IgD-negative memory B cell (primary cell): ENCODE results near the gene NUP43. TPM values are rescaled to one million over a fixed set of nuclear protein-coding genes. Genes with fewer than 3 reads are reported as not detected.

Source experiments
- H3K27ac Mint-ChIP-seq, 3 donors: one replicate each; pipeline ENCODE4 v1.8.0; 2020 to 2022; ENCODE audit warnings: mild to moderate bottlenecking in 3 of 3, mixed read lengths in 3 of 3, moderate library complexity in 1 of 3
- H3K27me3 Mint-ChIP-seq: one replicate; pipeline ENCODE4 v1.8.0; 2021; ENCODE audit warnings: mixed read lengths
- H3K36me3 Mint-ChIP-seq: one replicate; pipeline ENCODE4 v1.8.0; 2020; ENCODE audit warnings: mild to moderate bottlenecking, mixed read lengths
- H3K4me1 Mint-ChIP-seq, 3 donors: one replicate each; pipeline ENCODE4 v1.8.0; 2020 to 2022; ENCODE audit warnings: mixed read lengths in 3 of 3, mild to moderate bottlenecking in 1 of 3
- H3K4me3 Mint-ChIP-seq, 4 donors: one replicate each; pipeline ENCODE4 v1.8.0; 2020 to 2022; ENCODE audit warnings: mild to moderate bottlenecking in 4 of 4, mixed read lengths in 4 of 4, moderate library complexity in 3 of 4
- H3K9me3 Mint-ChIP-seq, 3 donors: one replicate each; pipeline ENCODE4 v1.8.0; 2020 to 2021; ENCODE audit warnings: mixed read lengths in 3 of 3, mild to moderate bottlenecking in 1 of 3
- polyA plus RNA-seq: library from polyadenylated mRNA; unstranded; fragments of 300-500 nt; fragmentation: Illumina TruSeq; gene quantifications from one replicate; pipeline ENCODE4 v1.2.3, GENCODE V29; 2021

NUP43 gene
- 5.0 TPM for polyA plus RNA-seq

GRCh38 chr6:149746147-149746946, at the start of gene NUP43:
Gene NUP43, minus strand, starts transcription at chr6:149746529. Its CDS starts 34 bp downstream, at chr6:149746495.
- Mint-ChIP-seq H3K36me3 (no peaks in the 10 kb centered on the region), H3K27me3 (no peaks in the 10 kb centered on the region), H3K27ac (peak within 1 kb of the TSS; percentile 87 to 96 (median 91)), H3K4me1 (peaks cover 20 to 24% (median 22%) of the 10 kb centered on the region in 3 donors), H3K9me3 (no peaks in the 10 kb centered on the region), H3K4me3 (peak within 1 kb of the TSS; percentile 94 to 98 (median 96))

- no peaks in the 10 kb centered on the region for H3K4me1 Mint-ChIP-seq
- H3K36me3 Mint-ChIP-seq, result peaks cover 1% of the 10 kb centered on the region
- H3K27ac Mint-ChIP-seq, result no peak overlapping the region
- H3K4me3 Mint-ChIP-seq, result no peak overlapping the region
- H3K27me3 Mint-ChIP-seq, result no peaks in the 10 kb centered on the region
- no peaks in the 10 kb centered on the region for H3K9me3 Mint-ChIP-seq
These were observed 37.2 kb upstream of the NUP43 start for GRCh38 chr6:149783551-149783950.

GRCh38 chr6:149782337-149782736, 36.0 kb upstream of the NUP43 start:
- H3K4me1 Mint-ChIP-seq, result no peaks in the 10 kb centered on the region
- no peaks in the 10 kb centered on the region for H3K27me3 Mint-ChIP-seq
- no peak overlapping the region for H3K4me3 Mint-ChIP-seq
- H3K9me3 Mint-ChIP-seq, result no peaks in the 10 kb centered on the region
- peaks cover 1% of the 10 kb centered on the region for H3K36me3 Mint-ChIP-seq
- no peak overlapping the region for H3K27ac Mint-ChIP-seq

GRCh38 chr6:149781715-149782114, 35.4 kb upstream of the NUP43 start:
- no peak overlapping the region for H3K27ac Mint-ChIP-seq
- H3K36me3 Mint-ChIP-seq, result peaks cover 1% of the 10 kb centered on the region
- no peaks in the 10 kb centered on the region for H3K27me3 Mint-ChIP-seq
- no peaks in the 10 kb centered on the region for H3K9me3 Mint-ChIP-seq
- H3K4me3 Mint-ChIP-seq, result no peak overlapping the region
- no peaks in the 10 kb centered on the region for H3K4me1 Mint-ChIP-seq

GRCh38 chr6:149779644-149779963, 33.3 kb upstream of the NUP43 start:
- peaks cover 1% of the 10 kb centered on the region for H3K36me3 Mint-ChIP-seq
- no peak overlapping the region for H3K4me3 Mint-ChIP-seq
- H3K9me3 Mint-ChIP-seq, result no peaks in the 10 kb centered on the region
- no peak overlapping the region for H3K27ac Mint-ChIP-seq
- no peaks in the 10 kb centered on the region for H3K27me3 Mint-ChIP-seq
- no peaks in the 10 kb centered on the region for H3K4me1 Mint-ChIP-seq

- H3K36me3 Mint-ChIP-seq, result peaks cover 1% of the 10 kb centered on the region
- no peaks in the 10 kb centered on the region for H3K9me3 Mint-ChIP-seq
- H3K4me3 Mint-ChIP-seq, result no peak overlapping the region
- no peaks in the 10 kb centered on the region for H3K27me3 Mint-ChIP-seq
- no peaks in the 10 kb centered on the region for H3K4me1 Mint-ChIP-seq
- H3K27ac Mint-ChIP-seq, result no peak overlapping the region
These were observed 31.3 kb upstream of the NUP43 start for GRCh38 chr6:149777624-149778023.

- no peak overlapping the region for H3K4me3 Mint-ChIP-seq
- peaks cover 10% of the 10 kb centered on the region for H3K36me3 Mint-ChIP-seq
- peaks cover 0 to 7% (median 6%) of the 10 kb centered on the region in 3 donors for H3K4me1 Mint-ChIP-seq
- H3K9me3 Mint-ChIP-seq, result no peaks in the 10 kb centered on the region
- H3K27ac Mint-ChIP-seq, result no peak overlapping the region
- H3K27me3 Mint-ChIP-seq, result no peaks in the 10 kb centered on the region
These were observed 25.6 kb upstream of the NUP43 start for GRCh38 chr6:149771925-149772324.

- Mint-ChIP-seq H3K27me3 (no peaks in the 10 kb centered on the region), H3K9me3 (peaks cover 0 to 2% (median 0%) of the 10 kb centered on the region in 3 donors), H3K36me3 (peaks cover 10% of the 10 kb centered on the region), H3K27ac (no peak overlapping the region), H3K4me3 (no peak overlapping the region), H3K4me1 (peaks cover 0 to 9% (median 6%) of the 10 kb centered on the region in 3 donors)
These were observed 24.9 kb upstream of the NUP43 start for GRCh38 chr6:149771185-149771584.

GRCh38 chr6:149769676-149770075, 23.3 kb upstream of the NUP43 start:
- H3K36me3 Mint-ChIP-seq, result peaks cover 13% of the 10 kb centered on the region
- H3K27ac Mint-ChIP-seq, result no peak overlapping the region
- peaks cover 4 to 13% (median 6%) of the 10 kb centered on the region in 3 donors for H3K4me1 Mint-ChIP-seq
- no peaks in the 10 kb centered on the region for H3K27me3 Mint-ChIP-seq
- H3K9me3 Mint-ChIP-seq, result peaks cover 0 to 2% (median 0%) of the 10 kb centered on the region in 3 donors
- no peak overlapping the region for H3K4me3 Mint-ChIP-seq

- H3K4me3 Mint-ChIP-seq, result no peak overlapping the region
- peaks cover 13% of the 10 kb centered on the region for H3K36me3 Mint-ChIP-seq
- no peak overlapping the region for H3K27ac Mint-ChIP-seq
- H3K9me3 Mint-ChIP-seq, result peaks cover 0 to 2% (median 0%) of the 10 kb centered on the region in 3 donors
- peaks cover 13 to 22% (median 15%) of the 10 kb centered on the region in 3 donors for H3K4me1 Mint-ChIP-seq
- no peaks in the 10 kb centered on the region for H3K27me3 Mint-ChIP-seq
These were observed 19.9 kb upstream of the NUP43 start for GRCh38 chr6:149766156-149766769.

GRCh38 chr6:149763866-149764265, 17.5 kb upstream of the NUP43 start:
- peaks cover 14 to 23% (median 22%) of the 10 kb centered on the region in 3 donors for H3K4me1 Mint-ChIP-seq
- no peaks in the 10 kb centered on the region for H3K27me3 Mint-ChIP-seq
- H3K9me3 Mint-ChIP-seq, result peaks cover 0 to 2% (median 0%) of the 10 kb centered on the region in 3 donors
- peaks cover 13% of the 10 kb centered on the region for H3K36me3 Mint-ChIP-seq
- H3K4me3 Mint-ChIP-seq, result no peak overlapping the region
- H3K27ac Mint-ChIP-seq, result no peak overlapping the region

GRCh38 chr6:149761438-149761837, 15.1 kb upstream of the NUP43 start:
- H3K4me3 Mint-ChIP-seq, result no peak overlapping the region
- peak overlapping the region in 1 of 3 donors; percentile 5 for H3K27ac Mint-ChIP-seq
- peaks cover 19 to 23% (median 19%) of the 10 kb centered on the region in 3 donors for H3K4me1 Mint-ChIP-seq
- no peaks in the 10 kb centered on the region for H3K27me3 Mint-ChIP-seq
- H3K36me3 Mint-ChIP-seq, result peaks cover 7% of the 10 kb centered on the region
- H3K9me3 Mint-ChIP-seq, result no peaks in the 10 kb centered on the region

GRCh38 chr6:149756261-149756636, 9.9 kb upstream of the NUP43 start:
- no peak overlapping the region for H3K4me3 Mint-ChIP-seq
- H3K4me1 Mint-ChIP-seq, result peaks cover 17 to 25% (median 24%) of the 10 kb centered on the region in 3 donors
- H3K27ac Mint-ChIP-seq, result peak overlapping the region in 1 of 3 donors; percentile 74
- H3K27me3 Mint-ChIP-seq, result no peaks in the 10 kb centered on the region
- H3K9me3 Mint-ChIP-seq, result no peaks in the 10 kb centered on the region
- peaks cover 3% of the 10 kb centered on the region for H3K36me3 Mint-ChIP-seq

GRCh38 chr6:149755300-149756260, 9.3 kb upstream of the NUP43 start:
- H3K4me1 Mint-ChIP-seq, result peaks cover 18 to 27% (median 23%) of the 10 kb centered on the region in 3 donors
- H3K36me3 Mint-ChIP-seq, result peaks cover 3% of the 10 kb centered on the region
- no peaks in the 10 kb centered on the region for H3K27me3 Mint-ChIP-seq
- no peak overlapping the region for H3K4me3 Mint-ChIP-seq
- H3K9me3 Mint-ChIP-seq, result no peaks in the 10 kb centered on the region
- H3K27ac Mint-ChIP-seq, result peak overlapping the region in 1 of 3 donors; percentile 74

- no peaks in the 10 kb centered on the region for H3K36me3 Mint-ChIP-seq
- H3K27me3 Mint-ChIP-seq, result no peaks in the 10 kb centered on the region
- H3K27ac Mint-ChIP-seq, result no peak overlapping the region
- peaks cover 12 to 26% (median 23%) of the 10 kb centered on the region in 3 donors for H3K4me1 Mint-ChIP-seq
- no peaks in the 10 kb centered on the region for H3K9me3 Mint-ChIP-seq
- no peak overlapping the region for H3K4me3 Mint-ChIP-seq
These were observed 8.2 kb upstream of the NUP43 start for GRCh38 chr6:149754548-149754947.
